ENCODE data around the gene PTPRD.
"Not testable (repeated sequence)": the region's sequence is repeated elsewhere in the genome, so short reads cannot be mapped to it uniquely, and the experiment has no call there.

PTPRD gene

DNA sequence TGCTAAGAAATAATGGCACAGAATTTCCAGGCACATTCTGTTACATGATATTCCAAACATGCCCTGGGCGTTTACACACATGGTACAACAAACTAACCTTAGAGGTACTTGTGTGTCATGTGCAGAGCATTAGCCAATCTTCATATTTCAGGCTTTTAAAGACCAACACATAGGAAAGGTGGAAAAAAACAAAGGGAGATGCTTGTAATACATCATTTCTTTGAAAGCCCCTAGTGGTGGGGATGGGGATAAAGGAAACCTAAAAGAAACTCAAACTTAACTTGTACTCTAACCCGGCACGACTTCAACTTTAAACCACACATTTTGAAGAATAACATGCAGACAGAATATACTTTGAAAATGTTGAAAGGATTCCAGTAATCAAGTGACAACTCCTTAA, 133.6 kb downstream of the PTPRD start:
- no peak for DNase-seq (ENCODE audit: low read depth in 2 of 2)

- not testable (repeated sequence) for DNase-seq (ENCODE audit: low read depth in 2 of 2)
Observed at GRCh38 chr9:10449201-10449617, 163.6 kb downstream of the PTPRD start.

GRCh38 chr9:10447036-10447435, 165.8 kb downstream of the PTPRD start:
- DNase-seq (ENCODE audit: low read depth in 2 of 2): no peak

DNA sequence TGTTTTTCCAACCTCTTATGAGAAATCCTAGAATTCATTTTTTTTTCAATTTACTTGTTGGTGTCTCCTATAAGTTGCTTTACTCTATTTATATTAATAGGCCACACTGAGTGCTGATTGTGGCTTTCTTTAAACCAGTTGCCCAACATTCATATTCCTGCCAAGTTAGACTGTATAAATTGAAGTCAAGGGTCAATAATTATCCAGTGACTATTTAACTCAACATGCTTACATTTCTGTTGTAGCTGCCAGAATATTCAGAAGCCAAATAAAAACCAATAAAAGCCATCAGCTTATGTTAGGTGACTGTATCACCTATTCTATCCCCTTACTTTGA, 169.0 kb downstream of the PTPRD start:
- no peak for DNase-seq (ENCODE audit: low read depth in 2 of 2)

- no peak for DNase-seq (ENCODE audit: low read depth in 2 of 2)
Observed at GRCh38 chr9:10443181-10443867, 169.5 kb downstream of the PTPRD start.

- no peak for DNase-seq (ENCODE audit: low read depth in 2 of 2)
Observed at GRCh38 chr9:10438955-10439354, 173.8 kb downstream of the PTPRD start.

DNA sequence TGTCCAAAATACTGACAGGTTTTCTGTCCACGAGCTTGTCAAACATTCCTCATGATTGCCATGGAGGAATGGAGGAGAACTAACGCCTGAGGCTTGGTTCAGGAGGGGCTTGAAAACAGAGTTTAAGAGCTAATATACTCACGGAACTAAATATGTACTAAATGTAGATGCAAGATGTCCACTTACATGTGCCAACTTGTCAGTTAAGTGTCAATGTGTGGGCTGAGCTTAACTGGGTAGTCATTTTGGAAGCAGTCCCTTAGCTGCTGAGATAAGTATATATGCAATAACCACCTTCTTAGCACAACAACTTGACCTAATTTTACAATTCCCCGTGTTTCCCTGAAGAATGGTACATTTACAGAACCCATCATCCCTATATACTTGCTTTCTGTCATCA, 176.0 kb downstream of the PTPRD start:
- DNase-seq (ENCODE audit: low read depth in 2 of 2): no peak

- no peak for DNase-seq (ENCODE audit: low read depth in 2 of 2)
Observed at GRCh38 chr9:10434412-10434811, 178.4 kb downstream of the PTPRD start.

DNA sequence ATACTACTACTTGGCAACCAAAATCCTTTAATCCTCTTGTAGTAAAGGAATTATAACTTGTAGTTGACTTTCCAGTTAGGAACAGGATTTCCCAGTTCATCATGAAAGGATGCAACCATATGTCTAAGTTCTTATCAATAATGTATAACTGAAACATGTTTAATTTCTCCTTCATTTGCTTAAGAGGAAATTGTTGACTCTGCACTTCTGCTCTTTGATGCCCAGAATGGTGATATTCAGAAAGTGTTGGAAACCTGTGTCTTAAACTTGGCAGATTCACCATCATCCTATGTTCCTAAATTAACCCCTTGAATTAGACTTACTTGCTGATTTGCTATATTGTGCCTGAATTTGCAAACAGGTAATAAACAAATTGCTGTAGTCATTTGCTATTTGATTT, 201.5 kb downstream of the PTPRD start:
- DNase-seq (ENCODE audit: low read depth in 2 of 2): no peak

GRCh38 chr9:10403283-10403682, 209.5 kb downstream of the PTPRD start:
- no peak for DNase-seq (ENCODE audit: low read depth in 2 of 2)

GRCh38 chr9:10396615-10397014, 216.2 kb downstream of the PTPRD start:
- DNase-seq (ENCODE audit: low read depth in 2 of 2): no peak

GRCh38 chr9:10387282-10387681, 225.5 kb downstream of the PTPRD start:
- no peak for DNase-seq (ENCODE audit: low read depth in 2 of 2)

- no peak for DNase-seq (ENCODE audit: low read depth in 2 of 2)
Observed at GRCh38 chr9:10371824-10372223, 241.0 kb downstream of the PTPRD start.

- DNase-seq (ENCODE audit: low read depth in 2 of 2): peak; percentile 15 to 20
Observed at GRCh38 chr9:10366171-10366779, 246.5 kb downstream of the PTPRD start.

DNA sequence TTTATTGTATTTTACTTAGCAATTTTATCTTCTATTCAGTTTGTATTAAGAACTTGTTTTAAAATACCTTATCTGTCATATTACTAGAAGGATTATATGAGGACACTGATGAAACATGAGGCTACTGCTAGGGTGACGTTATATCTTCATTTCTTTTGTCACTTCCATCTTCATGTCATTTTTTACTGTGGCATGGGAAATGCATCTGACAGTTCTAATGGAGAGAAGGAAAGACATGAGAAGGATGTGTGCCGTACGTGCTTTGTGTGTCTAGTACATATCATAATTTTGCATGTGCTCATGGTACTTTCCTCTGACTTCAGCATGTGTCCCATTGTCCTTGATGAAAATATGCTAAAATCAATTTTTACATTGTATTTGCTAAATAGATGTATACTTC, 258.2 kb downstream of the PTPRD start:
- DNase-seq (ENCODE audit: low read depth in 2 of 2): no peak

- DNase-seq (ENCODE audit: low read depth in 2 of 2): peak; percentile 46 to 55
Observed at GRCh38 chr9:10345621-10346020, 267.2 kb downstream of the PTPRD start.

GRCh38 chr9:10341057-10341456, 271.7 kb downstream of the PTPRD start:
- DNase-seq (ENCODE audit: low read depth in 2 of 2): no peak

DNA sequence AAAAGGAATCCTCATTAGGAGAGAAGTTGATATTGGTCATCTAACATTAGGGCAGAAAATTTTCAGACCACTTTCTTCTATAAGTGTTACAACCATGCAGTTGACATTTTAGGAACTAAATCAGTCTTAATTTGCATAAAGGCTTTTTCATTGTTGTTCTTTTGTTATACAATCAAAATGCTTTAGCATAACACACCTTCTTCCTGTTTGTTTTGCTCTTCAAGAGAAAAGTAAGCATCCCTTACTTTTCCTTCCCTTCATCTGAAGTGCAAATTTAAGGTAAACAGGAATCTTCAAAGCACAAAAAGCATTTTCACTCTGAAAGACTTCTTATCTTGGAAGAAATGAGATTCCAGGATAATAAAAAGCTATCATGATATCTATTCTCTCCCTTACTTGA, 273.6 kb downstream of the PTPRD start:
- DNase-seq (ENCODE audit: low read depth in 2 of 2): no peak

- DNase-seq (ENCODE audit: low read depth in 2 of 2): no peak
Observed at GRCh38 chr9:10331157-10331556, 281.6 kb downstream of the PTPRD start.

DNA sequence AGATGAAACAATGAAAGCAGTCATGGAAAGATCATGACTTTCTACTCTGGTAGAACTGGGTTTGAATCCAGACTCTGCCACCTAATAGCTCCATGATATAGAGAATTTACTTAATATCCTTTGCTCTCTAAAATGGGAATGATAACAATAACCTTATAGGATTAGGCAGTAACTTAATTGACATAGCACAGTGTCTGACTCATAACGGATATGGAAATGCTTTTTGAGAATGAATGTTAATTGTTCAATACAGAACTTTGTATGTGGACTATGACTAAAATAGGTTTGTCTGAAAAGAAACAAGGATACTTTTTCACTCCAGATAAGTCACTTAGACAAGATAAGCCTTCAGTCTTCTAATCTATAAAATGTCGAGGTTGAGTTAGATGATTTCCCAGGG, 330.7 kb downstream of the PTPRD start:
- DNase-seq (ENCODE audit: low read depth in 2 of 2): no peak

GRCh38 chr9:10274988-10275387, 337.8 kb downstream of the PTPRD start:
- DNase-seq (ENCODE audit: low read depth in 2 of 2): no peak

DNA sequence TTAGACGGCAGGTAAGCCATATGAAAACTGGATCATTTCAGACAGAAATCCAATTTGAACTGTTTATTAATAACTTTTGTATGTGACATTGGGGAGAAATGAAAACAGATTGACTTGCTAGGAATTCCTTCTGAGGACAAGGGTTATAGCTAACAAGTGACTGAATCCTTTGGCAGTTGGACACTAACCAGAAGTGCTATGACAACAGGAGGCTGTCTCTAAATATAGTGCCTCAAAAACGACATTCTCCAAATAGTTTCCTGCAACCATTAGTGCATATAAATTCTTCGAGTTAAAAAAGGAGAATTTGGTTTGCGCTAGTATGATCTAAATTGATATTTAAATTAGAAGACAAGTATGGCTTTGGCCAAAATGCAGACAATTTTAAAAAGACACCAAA, 338.6 kb downstream of the PTPRD start:
- peak in 1 of 2 experiments; percentile 5 for DNase-seq (ENCODE audit: low read depth in 2 of 2)

DNA sequence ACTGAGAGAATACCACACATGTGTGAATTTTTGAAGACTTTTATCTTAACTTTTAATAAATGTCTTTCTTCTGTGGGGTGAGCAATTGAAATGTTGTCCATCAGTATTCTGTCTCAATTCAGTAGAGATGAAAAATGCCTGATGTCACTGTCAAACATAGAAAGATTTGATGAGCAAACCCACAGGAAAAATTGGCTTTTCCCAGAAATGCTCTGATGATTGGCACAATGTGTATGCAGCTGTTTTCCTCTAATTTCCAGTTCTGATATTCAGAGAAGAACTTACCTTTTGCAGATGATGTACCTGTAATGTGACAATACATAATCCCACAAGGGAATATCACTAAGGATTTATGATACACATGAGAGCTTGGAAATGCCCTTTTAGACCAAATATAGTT, 340.0 kb downstream of the PTPRD start:
- DNase-seq (ENCODE audit: low read depth in 2 of 2): no peak
